ENCODE results near the gene SMAP1. TPM values are rescaled to one million over a fixed set of nuclear protein-coding genes. Genes with fewer than 3 reads are reported as not detected.

SMAP1 gene
- total RNA-seq, 2 experiments from 2014 or later, result 33.2 to 33.7 TPM

GRCh38 chr6:70790483-70791224, 123.0 kb downstream of the SMAP1 start:
- CTCF ChIA-PET, result no interaction called here
- Mint-ChIP-seq H3K4me1 (no peaks in the 10 kb centered on the region), H3K4me3 (no peak overlapping the region), H3K27ac (no peak overlapping the region), H3K27me3 (no peaks in the 10 kb centered on the region), H3K9me3 (ENCODE audit: low read depth) (peaks cover 11% of the 10 kb centered on the region), H3K36me3 (peaks cover 22% of the 10 kb centered on the region)
- DNase-seq (no peak), ATAC-seq (no peak)

GRCh38 chr6:70797625-70798024, 129.9 kb downstream of the SMAP1 start:
- no peak overlapping the region for H3K4me3 Mint-ChIP-seq
- DNase-seq (no peak), ATAC-seq (no peak)
- no peaks in the 10 kb centered on the region for H3K27me3 Mint-ChIP-seq
- CTCF ChIA-PET, result no interaction called here
- H3K9me3 Mint-ChIP-seq (ENCODE audit: low read depth), result peaks cover 7% of the 10 kb centered on the region
- H3K4me1 Mint-ChIP-seq, result peaks cover 10% of the 10 kb centered on the region
- H3K27ac Mint-ChIP-seq, result no peak overlapping the region
- peaks cover 43% of the 10 kb centered on the region for H3K36me3 Mint-ChIP-seq

- peaks cover under 1% of the 10 kb centered on the region for H3K4me1 Mint-ChIP-seq
- H3K36me3 Mint-ChIP-seq, result peaks cover 35% of the 10 kb centered on the region
- H3K27ac Mint-ChIP-seq, result no peak overlapping the region
Observed at GRCh38 chr6:70806086-70806485, 138.4 kb downstream of the SMAP1 start.

GRCh38 chr6:70811788-70812187, 144.1 kb downstream of the SMAP1 start:
- CTCF ChIA-PET, result no interaction called here
- Mint-ChIP-seq H3K9me3 (ENCODE audit: low read depth) (no peaks in the 10 kb centered on the region), H3K4me1 (no peaks in the 10 kb centered on the region), H3K36me3 (no peaks in the 10 kb centered on the region), H3K27me3 (no peaks in the 10 kb centered on the region), H3K4me3 (no peak overlapping the region), H3K27ac (no peak overlapping the region)
- DNase-seq (no peak), ATAC-seq (no peak)

More at GRCh38 chr6:70806086-70806485, 138.4 kb downstream of the SMAP1 start:
- Mint-ChIP-seq H3K27me3 (no peaks in the 10 kb centered on the region), H3K4me3 (no peak overlapping the region), H3K9me3 (ENCODE audit: low read depth) (peaks cover 2% of the 10 kb centered on the region)
- CTCF ChIA-PET, result no interaction called here
- ATAC-seq, result no peak
- DNase-seq, result no peak

- ATAC-seq, result no peak
- Mint-ChIP-seq H3K27ac (no peak overlapping the region), H3K36me3 (no peaks in the 10 kb centered on the region), H3K27me3 (no peaks in the 10 kb centered on the region), H3K4me3 (no peak overlapping the region), H3K9me3 (ENCODE audit: low read depth) (no peaks in the 10 kb centered on the region), H3K4me1 (no peaks in the 10 kb centered on the region)
- CTCF ChIA-PET, result no interaction called here
- DNase-seq, result no peak
Observed at GRCh38 chr6:70813885-70814284, 146.2 kb downstream of the SMAP1 start.

DNA sequence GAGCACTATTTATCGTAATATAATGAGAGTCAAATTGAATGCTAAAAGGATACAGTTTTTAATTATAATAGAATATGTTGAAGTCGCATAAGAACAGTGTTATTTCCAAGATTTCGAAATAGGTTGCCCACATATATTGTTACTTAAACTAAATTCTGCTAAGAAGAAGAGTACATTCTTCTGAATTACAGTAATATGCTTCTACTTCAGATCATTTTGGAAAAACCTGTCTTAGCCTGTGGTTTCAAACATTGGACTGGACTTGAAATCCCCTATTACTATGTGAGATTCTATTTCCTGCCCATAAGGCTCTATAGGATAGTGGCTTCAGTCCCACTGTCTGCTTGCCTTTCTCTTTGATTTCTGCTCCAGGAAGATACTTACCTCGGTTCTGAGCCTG, 152.0 kb downstream of the SMAP1 start:
- CTCF ChIA-PET, result no interaction called here
- no peak overlapping the region for H3K27ac Mint-ChIP-seq
- ATAC-seq (no peak), DNase-seq (no peak)
- no peak overlapping the region for H3K4me3 Mint-ChIP-seq
- no peaks in the 10 kb centered on the region for H3K4me1 Mint-ChIP-seq
- peaks cover 12% of the 10 kb centered on the region for H3K36me3 Mint-ChIP-seq
- peaks cover 4% of the 10 kb centered on the region for H3K9me3 Mint-ChIP-seq (ENCODE audit: low read depth)
- no peaks in the 10 kb centered on the region for H3K27me3 Mint-ChIP-seq

GRCh38 chr6:70820778-70821177, 153.1 kb downstream of the SMAP1 start:
- no peaks in the 10 kb centered on the region for H3K27me3 Mint-ChIP-seq
- H3K36me3 Mint-ChIP-seq, result peaks cover 14% of the 10 kb centered on the region
- H3K27ac Mint-ChIP-seq, result no peak overlapping the region
- H3K4me3 Mint-ChIP-seq, result no peak overlapping the region
- CTCF ChIA-PET, result no interaction called here
- H3K9me3 Mint-ChIP-seq (ENCODE audit: low read depth), result peaks cover 4% of the 10 kb centered on the region
- DNase-seq, result no peak
- H3K4me1 Mint-ChIP-seq, result no peaks in the 10 kb centered on the region
- no peak for ATAC-seq

GRCh38 chr6:70821751-70822150, 154.1 kb downstream of the SMAP1 start:
- CTCF ChIA-PET, result no interaction called here
- DNase-seq (no peak), ATAC-seq (no peak)
- Mint-ChIP-seq H3K27ac (no peak overlapping the region), H3K36me3 (peaks cover 14% of the 10 kb centered on the region), H3K27me3 (no peaks in the 10 kb centered on the region), H3K4me3 (no peak overlapping the region), H3K9me3 (ENCODE audit: low read depth) (peaks cover 4% of the 10 kb centered on the region), H3K4me1 (no peaks in the 10 kb centered on the region)

DNA sequence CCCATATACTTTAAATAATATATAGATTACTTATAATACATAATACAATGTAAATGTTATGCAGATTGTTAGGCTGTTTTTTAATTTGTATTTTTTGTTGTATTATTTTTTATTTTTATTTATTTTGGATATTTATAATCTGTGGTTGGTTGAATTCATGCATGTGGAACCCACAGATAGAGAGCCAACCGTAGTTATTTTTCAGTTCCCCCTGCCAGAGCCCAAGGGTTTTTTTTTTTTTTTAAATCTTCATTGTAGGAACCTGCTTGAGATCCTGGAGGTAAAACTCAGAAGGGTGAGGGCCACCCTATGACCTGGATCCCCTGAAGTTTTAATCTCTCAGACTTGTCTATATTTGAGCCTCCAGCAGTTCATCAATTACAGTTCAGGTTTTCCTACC, 156.0 kb downstream of the SMAP1 start:
- H3K4me3 Mint-ChIP-seq, result no peak overlapping the region
- no peak for DNase-seq
- H3K27me3 Mint-ChIP-seq, result no peaks in the 10 kb centered on the region
- no peak overlapping the region for H3K27ac Mint-ChIP-seq
- CTCF ChIA-PET, result no interaction called here
- H3K9me3 Mint-ChIP-seq (ENCODE audit: low read depth), result peaks cover 4% of the 10 kb centered on the region
- H3K4me1 Mint-ChIP-seq, result no peaks in the 10 kb centered on the region
- peaks cover 14% of the 10 kb centered on the region for H3K36me3 Mint-ChIP-seq
- ATAC-seq, result no peak

DNA sequence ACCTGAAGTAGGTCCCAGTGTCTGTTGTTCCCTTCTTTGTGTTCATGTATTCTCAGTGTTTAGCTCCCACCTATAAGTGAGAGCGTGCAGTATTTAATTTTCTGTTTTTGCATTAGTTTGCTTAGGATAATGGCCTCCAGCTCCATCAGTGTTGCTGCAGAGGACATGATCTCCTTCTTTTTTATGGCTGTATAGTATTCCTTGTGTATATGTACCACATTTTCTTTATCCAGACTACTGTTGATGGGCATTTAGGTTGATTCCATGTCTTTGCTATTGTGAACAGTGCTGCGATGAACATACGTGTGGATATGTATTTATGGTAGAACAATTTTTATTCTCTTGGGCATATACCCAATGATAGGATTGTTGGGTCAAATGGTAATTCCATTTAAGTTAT, 163.7 kb downstream of the SMAP1 start:
- CTCF ChIA-PET, result no interaction called here
- DNase-seq, result no peak
- Mint-ChIP-seq H3K4me3 (no peak overlapping the region), H3K4me1 (no peaks in the 10 kb centered on the region), H3K36me3 (peaks cover 18% of the 10 kb centered on the region), H3K27me3 (no peaks in the 10 kb centered on the region), H3K27ac (no peak overlapping the region), H3K9me3 (ENCODE audit: low read depth) (peaks cover 8% of the 10 kb centered on the region)
- no peak for ATAC-seq

GRCh38 chr6:70834520-70834919, 166.8 kb downstream of the SMAP1 start:
- Mint-ChIP-seq H3K27ac (no peak overlapping the region), H3K4me3 (no peak overlapping the region), H3K27me3 (no peaks in the 10 kb centered on the region), H3K36me3 (peaks cover 18% of the 10 kb centered on the region), H3K4me1 (no peaks in the 10 kb centered on the region), H3K9me3 (ENCODE audit: low read depth) (peaks cover 8% of the 10 kb centered on the region)
- DNase-seq (no peak), ATAC-seq (no peak)
- CTCF ChIA-PET, result no interaction called here

DNA sequence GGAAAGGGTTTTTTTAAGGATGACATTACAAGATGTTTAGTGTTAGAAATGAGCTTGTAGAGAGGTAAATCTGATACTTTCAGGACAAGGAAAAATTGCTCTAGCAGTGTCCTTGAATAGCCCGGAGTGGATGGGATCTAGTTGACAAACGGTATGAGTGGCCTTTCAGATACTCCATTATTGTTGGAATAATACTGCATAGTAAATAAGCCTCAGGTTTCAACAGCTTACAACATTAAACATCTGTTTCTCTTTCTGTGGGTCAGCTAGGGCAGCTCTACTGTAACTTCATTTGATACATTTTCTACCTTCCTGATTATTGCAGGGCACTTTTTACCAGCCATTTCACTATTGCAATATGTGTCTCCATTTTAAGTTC, 171.2 kb downstream of the SMAP1 start:
- CTCF ChIA-PET, result interaction anchor here (1.3 kb wide), 1 partner anchor 45 kb away, joined by 3 read pairs; no protein-coding TSS in a partner anchor
- Mint-ChIP-seq H3K4me1 (no peaks in the 10 kb centered on the region), H3K27ac (no peak overlapping the region), H3K4me3 (no peak overlapping the region), H3K27me3 (no peaks in the 10 kb centered on the region), H3K36me3 (peaks cover 9% of the 10 kb centered on the region), H3K9me3 (ENCODE audit: low read depth) (no peaks in the 10 kb centered on the region)
- DNase-seq (no peak), ATAC-seq (no peak)

DNA sequence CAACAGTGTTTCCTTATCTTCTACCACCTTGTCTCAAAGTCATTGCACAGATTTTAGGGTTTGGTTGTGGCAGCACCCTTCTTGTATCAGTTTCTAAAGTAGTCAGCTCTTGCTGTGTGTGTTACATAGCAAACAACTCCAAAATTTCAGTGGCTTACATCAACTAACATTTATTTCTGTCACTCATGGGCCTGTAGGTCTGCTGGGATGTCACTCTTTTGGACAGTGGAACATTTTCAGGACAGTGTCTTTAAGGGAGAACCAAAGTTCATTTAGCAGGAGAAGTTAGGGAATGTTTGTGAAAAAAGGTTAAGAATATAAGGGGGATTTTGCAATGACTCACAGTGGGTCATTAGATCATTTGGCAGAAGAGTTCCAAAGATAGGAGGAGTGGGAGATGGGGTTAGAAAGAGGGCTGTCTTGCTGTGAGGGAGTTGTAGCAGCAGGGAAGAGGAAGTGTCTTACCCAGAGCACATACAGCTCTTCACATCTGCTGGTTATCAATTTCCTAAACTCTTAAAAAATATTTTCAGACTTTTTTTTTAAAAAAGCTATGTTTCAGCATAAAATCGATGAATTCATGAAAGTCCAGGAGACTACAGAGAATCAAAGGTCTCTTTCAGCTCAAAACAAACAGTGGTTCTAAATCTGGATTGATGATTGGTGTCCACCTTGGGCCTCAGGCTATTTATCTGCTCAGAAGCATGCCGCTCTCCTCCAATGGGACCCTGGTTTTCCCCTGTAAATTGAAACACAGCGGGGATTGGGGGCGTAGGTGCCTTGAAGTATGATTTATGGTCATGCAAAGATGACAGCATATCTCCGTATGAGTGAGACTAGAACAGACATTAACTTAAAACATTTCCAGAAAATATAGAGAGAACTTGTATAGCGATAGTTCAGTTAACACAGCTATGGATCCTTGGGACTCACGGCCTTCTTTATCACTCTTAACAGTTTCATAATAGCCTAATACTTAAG, 171.9 kb downstream of the SMAP1 start:
- no peak for DNase-seq
- Mint-ChIP-seq H3K27me3 (no peaks in the 10 kb centered on the region), H3K4me3 (no peak overlapping the region), H3K27ac (no peak overlapping the region), H3K36me3 (peaks cover 7% of the 10 kb centered on the region), H3K4me1 (no peaks in the 10 kb centered on the region), H3K9me3 (ENCODE audit: low read depth) (no peaks in the 10 kb centered on the region)
- CTCF ChIA-PET, result interaction anchor here (1.3 kb wide), 1 partner anchor 45 kb away, joined by 3 read pairs; no protein-coding TSS in a partner anchor
- ATAC-seq, result no peak

- Mint-ChIP-seq H3K4me1 (no peaks in the 10 kb centered on the region), H3K36me3 (peaks cover 3% of the 10 kb centered on the region), H3K27me3 (no peaks in the 10 kb centered on the region), H3K4me3 (no peak overlapping the region), H3K27ac (no peak overlapping the region), H3K9me3 (ENCODE audit: low read depth) (no peaks in the 10 kb centered on the region)
- ATAC-seq, result no peak
- DNase-seq, result no peak
- CTCF ChIA-PET, result interaction anchor here (0.9 kb wide), 1 partner anchor 43 kb away, joined by 3 read pairs; no protein-coding TSS in a partner anchor
Observed at GRCh38 chr6:70841112-70841511, 173.4 kb downstream of the SMAP1 start.
